Measurements from ENCODE around the gene SS18L1.

SS18L1 gene

DNA sequence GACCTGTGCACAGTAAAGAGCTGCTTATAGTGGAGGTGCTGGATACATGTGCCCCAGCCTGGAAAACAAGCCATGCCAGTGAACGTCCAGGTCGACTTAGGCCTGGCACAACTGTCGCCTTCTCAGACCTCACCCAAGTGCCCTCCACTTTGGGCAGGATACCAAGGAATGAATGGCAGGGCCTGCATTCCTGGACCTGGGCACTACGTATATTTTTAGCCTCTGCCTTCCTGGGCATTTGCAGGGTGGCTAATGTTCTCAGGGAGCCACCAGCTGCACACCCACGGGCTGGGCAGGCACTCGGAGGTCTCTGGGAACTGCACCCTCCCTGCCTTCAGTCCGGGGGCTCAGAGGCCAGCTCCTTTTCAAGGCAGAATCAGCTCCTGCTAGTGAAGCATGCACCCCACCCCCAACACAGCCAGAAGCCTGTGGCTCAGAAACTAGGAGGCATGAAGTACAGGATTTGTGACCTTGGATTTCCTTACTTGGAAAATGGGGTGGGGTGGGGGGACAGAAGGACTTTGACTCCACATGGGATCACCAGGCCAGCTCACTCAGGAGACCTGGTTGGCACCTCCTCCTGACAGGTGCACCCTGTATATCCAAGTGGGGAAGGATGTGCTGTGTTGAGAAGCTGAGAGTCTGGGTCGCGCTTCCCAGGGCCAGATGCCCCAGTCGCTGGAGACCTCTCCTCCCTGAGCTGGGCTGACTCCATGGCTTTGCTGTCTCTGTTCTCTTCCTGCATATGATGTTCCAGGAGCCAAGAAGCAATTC, 23.8 kb upstream of the SS18L1 start:
- TF ChIP-seq, protein P1, sequence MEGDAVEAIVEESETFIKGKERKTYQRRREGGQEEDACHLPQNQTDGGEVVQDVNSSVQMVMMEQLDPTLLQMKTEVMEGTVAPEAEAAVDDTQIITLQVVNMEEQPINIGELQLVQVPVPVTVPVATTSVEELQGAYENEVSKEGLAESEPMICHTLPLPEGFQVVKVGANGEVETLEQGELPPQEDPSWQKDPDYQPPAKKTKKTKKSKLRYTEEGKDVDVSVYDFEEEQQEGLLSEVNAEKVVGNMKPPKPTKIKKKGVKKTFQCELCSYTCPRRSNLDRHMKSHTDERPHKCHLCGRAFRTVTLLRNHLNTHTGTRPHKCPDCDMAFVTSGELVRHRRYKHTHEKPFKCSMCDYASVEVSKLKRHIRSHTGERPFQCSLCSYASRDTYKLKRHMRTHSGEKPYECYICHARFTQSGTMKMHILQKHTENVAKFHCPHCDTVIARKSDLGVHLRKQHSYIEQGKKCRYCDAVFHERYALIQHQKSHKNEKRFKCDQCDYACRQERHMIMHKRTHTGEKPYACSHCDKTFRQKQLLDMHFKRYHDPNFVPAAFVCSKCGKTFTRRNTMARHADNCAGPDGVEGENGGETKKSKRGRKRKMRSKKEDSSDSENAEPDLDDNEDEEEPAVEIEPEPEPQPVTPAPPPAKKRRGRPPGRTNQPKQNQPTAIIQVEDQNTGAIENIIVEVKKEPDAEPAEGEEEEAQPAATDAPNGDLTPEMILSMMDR (IDR thresholded peaks at IDR 0.05; ENCODE audit: insufficient read depth, low read length, missing control alignments) = no peak
- ChIA-PET CTCF (interaction anchor here (1.4 kb wide), 1 partner anchor 17 kb away, joined by 3 read pairs; no protein-coding TSS in a partner anchor), POLR2A (no interaction called here)
- no peak for DNase-seq (ENCODE audit: low read depth, low spot score)
- H3K4me3 ChIP-seq (ENCODE audit: low read depth, low read length) = no peak overlapping the region

DNA sequence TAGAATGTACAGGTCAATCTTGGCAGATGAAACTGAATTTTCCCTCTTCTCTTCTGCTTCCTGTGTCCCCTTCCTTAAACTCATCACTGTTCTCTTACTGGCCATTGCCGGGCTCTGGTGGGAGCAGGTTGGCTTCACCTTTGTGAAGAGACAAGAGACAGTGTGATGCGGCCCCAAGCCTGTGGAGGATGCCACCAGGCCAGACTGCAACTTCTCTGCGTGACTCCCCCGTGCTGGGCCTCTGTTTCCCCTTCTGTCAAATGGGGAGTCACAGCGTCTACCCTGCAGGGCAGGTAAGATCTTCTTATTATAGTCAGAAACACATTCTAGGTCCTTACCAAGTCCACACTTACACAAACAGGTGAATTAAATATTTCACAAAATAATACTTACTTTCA, 23.2 kb upstream of the SS18L1 start:
- ChIA-PET POLR2A (interaction anchor here (1.9 to 4.7 kb wide), 2 partner anchors 54 to 94 kb away, joined by 4 to 37 read pairs; partner anchors contain the start of gene TAF4), CTCF (interaction anchor here (2.1 kb wide), 2 partner anchors 79 to 109 kb away, joined by 4 to 11 read pairs; no protein-coding TSS in a partner anchor)
- no peak for DNase-seq (ENCODE audit: low read depth, low spot score)
- no peak overlapping the region for H3K4me3 ChIP-seq (ENCODE audit: low read depth, low read length)
- TF ChIP-seq, protein P1 (IDR thresholded peaks at IDR 0.05; ENCODE audit: insufficient read depth, low read length, missing control alignments) = no peak

DNA sequence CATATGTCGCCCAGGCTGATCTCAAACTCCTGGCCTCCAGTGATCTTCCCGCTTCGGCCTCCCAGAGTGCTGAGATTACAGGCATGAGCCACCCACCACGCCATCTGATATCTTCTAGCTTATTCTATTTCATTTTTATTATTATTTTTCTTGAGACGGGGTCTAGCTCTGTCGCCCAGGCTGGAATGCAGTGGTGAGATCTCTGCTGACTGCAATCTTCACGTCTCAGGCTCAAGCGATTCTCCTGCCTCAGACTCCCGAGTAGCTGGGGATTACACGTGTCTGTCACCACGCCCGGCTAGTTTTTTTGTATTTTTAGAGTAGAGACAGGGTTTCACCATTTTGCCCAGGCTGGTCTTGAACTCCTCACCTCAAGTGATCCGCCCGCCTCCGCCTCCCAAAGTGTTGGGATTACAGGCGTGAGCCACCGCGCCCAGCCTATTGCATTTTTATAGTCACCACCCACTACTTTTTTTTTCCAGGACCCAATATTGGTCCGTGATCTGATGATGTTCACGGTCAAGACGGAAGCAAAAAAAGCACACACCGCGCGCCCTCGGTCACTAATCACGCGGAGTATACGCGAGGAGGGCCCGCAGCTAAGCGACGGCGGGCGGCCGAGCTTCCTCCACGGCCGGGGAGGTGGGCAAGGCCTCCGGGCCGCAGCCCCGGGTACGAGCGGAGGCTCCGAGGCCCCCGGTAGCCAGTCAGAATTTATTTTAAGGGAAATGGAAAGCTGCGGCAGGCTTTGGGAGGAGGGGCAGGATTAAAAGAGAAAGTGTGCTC, 22.4 kb upstream of the SS18L1 start:
- ChIA-PET POLR2A (interaction anchor here (1.0 to 4.7 kb wide), 4 partner anchors 13 to 95 kb away, joined by 3 to 37 read pairs (median 16); partner anchors contain the start of gene TAF4), CTCF (interaction anchor here (0.9 to 2.1 kb wide), 4 partner anchors 13 to 110 kb away, joined by 4 to 11 read pairs (median 4); no protein-coding TSS in a partner anchor)
- TF ChIP-seq, protein P1 (IDR thresholded peaks at IDR 0.05; ENCODE audit: insufficient read depth, low read length, missing control alignments) = no peak
- no peak for DNase-seq (ENCODE audit: low read depth, low spot score)
- peak overlapping the region; percentile 69 for H3K4me3 ChIP-seq (ENCODE audit: low read depth, low read length)

GRCh38 chr20:62121776-62122653, 21.6 kb upstream of the SS18L1 start, which contains the start of gene LSM14B:
TSS of gene LSM14B (plus strand) at chr20:62122475. CDS start at chr20:62122667, 192 bp downstream.
- peak within 1 kb of the TSS; percentile 82 for H3K4me3 ChIP-seq (ENCODE audit: low read depth, low read length)
- CTCF ChIA-PET = interaction anchor here (1.1 to 2.1 kb wide), 3 partner anchors 12 to 111 kb away, joined by 4 to 11 read pairs (median 4); no protein-coding TSS in a partner anchor
- TF ChIP-seq, protein P1 (IDR thresholded peaks at IDR 0.05; ENCODE audit: insufficient read depth, low read length, missing control alignments) = no peak
- POLR2A ChIA-PET = interaction anchor here (0.8 to 4.7 kb wide), 5 partner anchors 12 to 96 kb away, joined by 3 to 37 read pairs (median 4); partner anchors contain the start of gene TAF4
- peak; percentile 55 for DNase-seq (ENCODE audit: low read depth, low spot score)

- peak overlapping the region; percentile 82 for H3K4me3 ChIP-seq (ENCODE audit: low read depth, low read length)
- TF ChIP-seq, protein P1 (IDR thresholded peaks at IDR 0.05; ENCODE audit: insufficient read depth, low read length, missing control alignments) = no peak
- POLR2A ChIA-PET = interaction anchor here (0.8 to 4.7 kb wide), 3 partner anchors 11 to 61 kb away, joined by 4 to 37 read pairs (median 29); partner anchors contain the start of gene TAF4
- DNase-seq (ENCODE audit: low read depth, low spot score) = no peak
- CTCF ChIA-PET = interaction anchor here (1.1 to 7.1 kb wide), 7 partner anchors 11 to 112 kb away, joined by 4 to 45 read pairs (median 9); no protein-coding TSS in a partner anchor
These were observed 20.7 kb upstream of the SS18L1 start for GRCh38 chr20:62122654-62123449.

Measured in AG04449 (cell line).